ENCODE measurements around the gene CITED1.

The CITED1 gene

DNA sequence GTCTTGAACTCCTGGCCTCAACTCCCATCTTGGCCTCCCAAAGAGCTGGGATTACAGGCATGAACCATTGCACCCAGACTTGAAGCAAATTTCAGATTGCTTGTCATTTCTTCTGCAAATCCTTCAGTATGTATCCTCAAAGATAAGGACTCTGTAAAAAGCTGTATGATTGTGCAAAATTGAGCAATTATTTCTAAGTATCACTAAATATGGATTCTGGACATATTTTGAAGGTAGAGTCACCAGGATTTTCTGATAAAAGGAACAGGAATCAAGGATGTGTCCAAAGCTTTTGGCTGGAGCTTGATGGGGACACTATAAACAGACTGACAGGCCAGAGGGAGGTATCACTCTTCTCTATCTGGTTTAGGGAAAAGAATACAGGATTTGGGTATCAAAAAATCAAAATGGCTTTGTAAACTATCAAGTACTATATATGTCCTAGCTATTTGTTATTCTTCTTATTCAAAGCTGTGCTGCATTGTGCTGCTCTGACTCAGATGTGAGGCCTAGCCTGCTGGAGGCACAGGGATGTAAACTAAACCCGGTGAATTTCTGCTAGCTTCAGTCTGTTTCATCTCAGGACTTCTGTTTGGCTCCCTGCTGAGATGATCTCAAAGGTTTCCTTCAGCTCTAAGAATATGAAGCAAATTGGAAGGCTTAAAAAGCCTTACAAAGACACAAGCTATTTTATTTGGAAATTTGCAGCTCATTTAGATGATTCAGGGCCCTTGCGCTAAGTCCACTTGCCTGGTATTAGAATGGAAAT lies 36.9 kb downstream of the CITED1 start:
- DNase-seq: no peak

GRCh38 chrX:72265263-72265662 lies 40.5 kb downstream of the CITED1 start:
- no peak for DNase-seq

DNA sequence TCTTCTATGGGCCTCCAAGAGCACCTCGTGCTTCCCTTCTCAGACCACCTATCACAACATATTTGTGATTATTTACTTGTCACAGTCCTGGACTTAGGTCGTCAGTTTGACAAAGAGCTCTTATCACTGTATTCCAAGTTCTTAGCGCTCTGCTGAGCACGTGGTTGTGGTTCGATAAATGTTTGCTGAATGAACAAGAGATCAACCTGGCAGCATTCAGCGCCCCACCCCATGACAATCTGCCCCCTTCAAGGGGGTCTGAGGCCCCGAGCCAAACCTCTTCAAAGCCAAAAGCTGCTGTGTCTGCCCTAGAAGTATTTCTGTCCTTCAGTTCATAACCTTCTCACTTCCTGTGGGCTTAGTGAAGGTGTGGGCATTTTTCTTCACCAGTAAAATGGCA lies 43.6 kb downstream of the CITED1 start:
- DNase-seq: no peak

DNA sequence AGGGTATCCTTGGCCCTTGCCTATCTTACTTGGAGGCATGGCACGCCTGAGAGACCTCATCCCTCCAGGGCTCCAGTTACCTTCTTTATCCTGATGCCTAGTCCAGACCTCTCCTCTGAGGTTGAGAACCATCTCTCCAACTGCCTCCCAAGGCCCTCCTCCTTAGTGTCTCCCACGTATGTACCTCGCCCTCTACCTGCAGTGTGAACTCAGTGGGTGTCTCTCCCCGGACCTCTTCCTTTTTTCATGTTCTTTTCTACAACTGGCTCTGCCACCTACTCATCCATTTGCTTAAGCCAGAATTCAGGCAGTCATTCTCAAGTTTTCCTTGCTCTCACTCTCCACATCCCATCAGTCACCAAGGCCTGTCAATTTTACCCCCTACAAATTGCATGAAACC lies 45.3 kb downstream of the CITED1 start:
- no peak for DNase-seq

GRCh38 chrX:72258174-72258573 lies 47.5 kb downstream of the CITED1 start:
- DNase-seq: no peak

DNA sequence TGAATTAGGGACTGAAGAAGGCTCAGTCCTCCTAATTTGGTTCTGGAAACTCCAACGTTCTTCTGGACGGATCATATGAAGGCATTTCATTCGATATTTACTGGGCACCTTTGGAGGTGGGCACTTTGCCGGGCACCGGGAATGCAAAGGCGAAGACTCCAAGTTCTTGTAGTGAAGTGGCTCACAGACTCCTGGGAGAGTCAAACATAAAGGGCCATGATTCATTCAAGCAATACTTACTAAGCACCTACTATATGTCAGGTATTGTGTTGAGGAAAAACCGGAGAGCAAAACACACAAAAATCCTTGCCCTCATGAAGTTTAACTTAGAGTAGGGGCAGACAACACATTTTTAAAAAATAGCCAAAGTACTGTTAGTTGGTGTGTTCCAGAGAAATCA lies 49.9 kb downstream of the CITED1 start:
- no peak for DNase-seq

DNA sequence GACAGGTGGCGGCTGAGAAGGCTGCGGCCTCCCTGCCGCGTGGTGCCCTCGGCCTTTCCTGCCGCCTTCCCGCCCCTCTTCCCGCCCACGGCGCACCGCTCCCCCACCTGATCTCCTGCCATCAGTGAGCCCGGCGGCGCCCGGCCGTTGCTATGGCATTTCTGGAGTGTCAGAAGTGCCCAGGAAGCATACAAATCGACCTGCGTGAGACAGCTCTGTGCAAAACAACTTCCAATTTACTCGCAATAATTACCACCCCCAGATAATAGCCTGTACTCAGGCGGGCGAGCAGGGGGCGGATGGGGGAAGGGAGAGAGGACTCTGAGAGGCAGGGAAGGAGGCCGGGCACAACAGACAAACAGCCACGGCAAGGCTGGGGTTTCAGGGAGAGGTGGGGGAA lies 50.3 kb downstream of the CITED1 start:
- no peak for DNase-seq

DNA sequence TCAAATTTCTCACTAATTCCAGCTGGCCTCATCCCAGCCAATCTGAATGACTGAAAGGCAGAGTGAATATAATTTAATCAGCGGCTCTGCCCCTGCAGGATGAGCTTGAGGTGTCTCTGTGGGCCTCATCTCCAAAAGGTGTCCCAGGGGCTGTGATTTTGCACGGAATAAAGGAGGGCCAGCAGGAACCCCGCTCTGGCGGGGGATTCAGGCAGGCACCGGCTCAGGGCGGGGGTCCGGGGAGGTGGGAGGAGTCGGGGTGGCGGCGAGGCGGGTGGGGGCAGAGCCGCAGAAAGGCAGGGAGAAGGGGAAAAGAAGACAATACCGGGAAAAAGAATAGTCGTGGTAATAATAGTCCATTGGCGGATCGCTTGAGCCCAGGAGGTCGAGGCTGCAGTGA lies 50.9 kb downstream of the CITED1 start:
- DNase-seq: no peak

DNA sequence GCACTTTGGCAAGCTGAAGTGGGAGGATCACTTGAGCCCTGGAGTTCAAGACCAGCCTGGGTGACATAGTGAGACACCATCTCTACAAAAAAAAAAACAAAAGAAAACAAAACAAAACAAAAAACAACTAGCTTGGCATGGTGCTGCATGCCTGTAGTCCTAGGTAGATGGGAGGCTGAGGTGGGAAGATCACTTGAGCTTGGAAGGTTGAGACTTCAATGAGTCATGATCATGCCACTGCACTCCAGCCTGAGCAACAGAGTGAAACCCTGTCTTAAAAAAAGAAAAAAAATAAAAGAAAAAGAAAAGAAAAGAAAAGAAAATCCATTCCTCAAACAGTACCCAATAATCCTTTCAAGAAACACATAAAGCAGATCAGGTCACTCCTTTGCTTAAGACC lies 52.0 kb downstream of the CITED1 start:
- no peak for DNase-seq
